Glomerular endothelial cell (primary cell): ENCODE data around the gene MAG. TPM values are rescaled to one million over a fixed set of nuclear protein-coding genes. Genes with fewer than 3 reads are reported as not detected.
"Not testable (repeated sequence)": the region's sequence is repeated elsewhere in the genome, so short reads cannot be mapped to it uniquely, and the experiment has no call there.

Experiments
- DNase-seq: peaks from one replicate; pipeline ENCODE4 v3.0.0-alpha.2; 2011; ENCODE audit warnings: low read depth, low spot score; ENCODE audit errors: extremely low read depth
- total RNA-seq: library from RNA; depleted of rRNA; stranded (reverse); fragments of >200 nt; gene quantifications from 2 replicates; pipeline ENCODE4 v1.2.3, GENCODE V29; 2015

Gene MAG
- total RNA-seq, 1 donor from 2014 or later = not detected

DNA sequence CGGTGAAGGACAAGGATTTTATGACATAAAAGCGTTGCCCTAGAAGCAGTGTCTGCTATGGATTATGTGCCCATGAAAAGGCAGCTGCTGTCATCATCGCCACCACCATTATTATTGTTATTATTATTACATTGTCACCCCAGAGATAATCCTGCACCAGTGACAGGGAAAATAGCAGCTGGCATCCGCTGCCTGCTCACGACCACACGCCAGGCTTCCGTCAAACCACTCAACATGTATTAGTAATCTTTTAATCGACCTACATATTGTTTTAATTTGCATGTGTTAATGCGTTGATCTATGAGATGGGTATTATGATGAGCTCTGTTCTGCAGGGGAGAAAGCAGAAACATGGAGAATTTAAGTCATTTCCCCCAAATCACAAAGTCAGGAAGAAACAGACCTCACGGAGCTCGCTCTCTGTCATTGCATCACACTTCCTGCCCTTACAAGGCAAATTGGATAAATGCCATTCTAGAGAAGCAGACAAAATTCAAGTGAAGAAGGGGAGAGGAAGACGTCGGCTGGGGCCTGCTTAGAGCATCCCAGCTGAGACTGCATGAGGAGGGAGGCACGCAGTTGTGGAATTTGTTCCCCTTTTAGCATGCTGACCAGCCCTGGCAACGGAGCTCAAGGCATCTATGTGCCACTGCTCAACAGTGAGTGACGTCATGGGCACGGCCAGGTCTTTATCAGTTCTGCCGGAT is 66.1 kb downstream of the MAG start, which contains the start of gene FFAR3:
Gene FFAR3, plus strand, starts transcription at position 594 of the 707 bp plus-strand sequence. CDS start 431 bp downstream, outside the sequence.
- no peak for DNase-seq

GRCh38 chr19:35358834-35359233 is 66.9 kb downstream of the MAG start:
- not testable (repeated sequence) for DNase-seq

- DNase-seq = not testable (repeated sequence)
Measured at GRCh38 chr19:35359395-35359794, 67.4 kb downstream of the MAG start.

DNA sequence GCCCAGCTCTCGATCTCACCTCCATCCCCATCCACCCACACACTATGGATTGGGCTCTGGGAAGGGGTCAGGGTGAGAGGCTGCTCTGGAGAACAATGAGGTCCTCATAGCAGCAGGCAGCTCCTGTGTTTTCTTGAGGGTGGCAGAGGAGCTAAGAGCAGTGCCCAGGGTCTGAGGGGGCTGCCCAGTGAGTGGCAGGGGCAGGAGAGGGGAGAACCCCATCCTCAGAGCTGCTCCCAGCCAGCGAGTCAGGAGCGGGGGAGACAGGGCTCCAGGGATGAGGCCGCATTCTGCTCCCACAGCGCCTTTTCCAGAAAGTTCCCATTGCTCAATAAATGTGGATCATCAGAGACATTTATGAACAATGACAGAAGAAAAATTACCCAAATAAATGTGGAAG is 68.1 kb downstream of the MAG start:
- not testable (repeated sequence) for DNase-seq

- DNase-seq = no peak
Measured at GRCh38 chr19:35360880-35361420, 69.0 kb downstream of the MAG start.

DNA sequence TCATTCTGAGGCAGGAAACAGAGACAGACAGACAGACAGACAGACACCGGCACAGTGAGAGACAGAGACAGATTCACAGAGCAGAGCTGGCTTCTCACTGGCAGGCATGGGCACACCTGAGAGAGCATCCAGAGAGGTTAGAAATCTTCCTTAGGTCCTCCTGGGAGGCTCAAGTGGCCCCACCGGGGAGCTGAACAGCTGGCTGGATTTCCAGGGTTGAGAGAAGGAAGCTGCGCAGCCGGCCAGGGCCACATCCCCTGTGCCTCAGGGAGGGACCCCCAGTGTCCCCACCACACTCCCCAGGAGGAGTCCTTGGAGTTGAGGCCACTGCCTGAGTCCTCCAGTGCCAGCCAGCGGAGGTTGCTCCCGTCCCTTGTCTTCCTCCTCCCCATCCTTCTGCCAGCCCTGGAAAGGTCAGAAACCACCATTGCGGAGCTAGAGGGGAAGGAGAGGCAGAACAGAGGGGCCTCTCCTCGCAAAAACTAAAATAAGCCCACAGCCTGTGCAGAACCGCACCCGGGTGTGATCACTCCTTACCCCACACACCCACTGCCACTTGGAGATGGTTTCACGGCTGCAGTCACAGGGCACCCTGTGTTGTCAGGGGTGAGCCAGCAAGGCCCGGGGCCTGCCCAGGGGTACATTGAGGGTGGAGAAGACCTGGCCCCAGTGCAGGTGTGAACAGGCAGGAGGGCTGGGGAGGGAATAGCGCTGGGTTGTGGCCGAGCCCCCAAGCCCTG is 70.5 kb downstream of the MAG start:
- DNase-seq = no peak

GRCh38 chr19:35363001-35363590 is 71.1 kb downstream of the MAG start:
- no peak for DNase-seq

Other genes with a start within 250 kb of the MAG start
- gene FXYD3, start 176.3 kb upstream of the MAG start, total RNA-seq = not detected in 2 replicates
- gene LGI4, start 157.1 kb upstream of the MAG start, total RNA-seq = not detected in 2 replicates
- not detected in 2 replicates for gene FXYD1, start 153.3 kb upstream of the MAG start, total RNA-seq
- not detected in 2 replicates for gene FXYD7, start 148.9 kb upstream of the MAG start, total RNA-seq
- gene FXYD5, start 137.4 kb upstream of the MAG start, total RNA-seq = 105 and 166 TPM in 2 replicates
- gene FAM187B, start 63.4 kb upstream of the MAG start, total RNA-seq = not detected in 2 replicates
- 1.6 and 7.5 TPM in 2 replicates for gene LSR, start 43.2 kb upstream of the MAG start, total RNA-seq
- 73.1 and 80.6 TPM in 2 replicates for gene USF2, start 23.2 kb upstream of the MAG start, total RNA-seq
- gene HAMP, start 9.6 kb upstream of the MAG start, total RNA-seq = 0.06 TPM in 1 of 2 replicates, not detected in the other
- gene CD22, start 37.0 kb downstream of the MAG start, total RNA-seq = 0.29 and 1.8 TPM in 2 replicates
- gene FFAR1, start 55.7 kb downstream of the MAG start, total RNA-seq = not detected in 2 replicates
- not detected in 2 replicates for gene FFAR3, start 66.3 kb downstream of the MAG start, total RNA-seq
- not detected in 2 replicates for gene GPR42, start 78.9 kb downstream of the MAG start, total RNA-seq
- not detected in 2 replicates for gene FFAR2, start 156.1 kb downstream of the MAG start, total RNA-seq
- gene KRTDAP, start 198.3 kb downstream of the MAG start, total RNA-seq = not detected in 2 replicates
- gene DMKN, start 221.5 kb downstream of the MAG start, total RNA-seq = 17.4 TPM in 1 of 2 replicates, not detected in the other
- gene SBSN, start 236.2 kb downstream of the MAG start, total RNA-seq = not detected in 2 replicates
- not detected in 2 replicates for gene GAPDHS, start 241.3 kb downstream of the MAG start, total RNA-seq